Trophoblast cell (in vitro differentiated cells and primary cell): ENCODE results near the gene ADGRB3.
"Not testable (repeated sequence)": the region's sequence is repeated elsewhere in the genome, so short reads cannot be mapped to it uniquely, and the experiment has no call there.

Experiments used
- DNase-seq, 2 donors: peaks; one replicate each; pipeline ENCODE4 v3.0.0-alpha.2; 2016
- H2AFZ ChIP-seq: 2 replicates; pipeline ENCODE4 v1.6.1; 2013; ENCODE audit warnings: low read length, moderate library complexity, mild to moderate bottlenecking; ENCODE audit not compliant: insufficient read depth, poor library complexity
- H2AK5ac ChIP-seq: 2 replicates; pipeline ENCODE4 v1.6.1; 2013; ENCODE audit warnings: mild to moderate bottlenecking, low read length
- H2BK120ac ChIP-seq: 2 replicates; pipeline ENCODE4 v1.6.1; 2013; ENCODE audit warnings: low read length, mild to moderate bottlenecking, moderate library complexity; ENCODE audit not compliant: insufficient read depth, poor library complexity
- H2BK12ac ChIP-seq: 2 replicates; pipeline ENCODE4 v1.6.1; 2013; ENCODE audit warnings: mild to moderate bottlenecking, low read length, moderate library complexity
- H2BK5ac ChIP-seq: 2 replicates; pipeline ENCODE4 v1.6.1; 2013; ENCODE audit warnings: low read length, low read depth, moderate library complexity, mild to moderate bottlenecking; ENCODE audit not compliant: poor library complexity
- H3K14ac ChIP-seq: 2 replicates; pipeline ENCODE4 v1.6.1; 2013; ENCODE audit warnings: mild to moderate bottlenecking, low read length
- H3K18ac ChIP-seq: 2 replicates; pipeline ENCODE4 v1.6.1; 2013; ENCODE audit warnings: mild to moderate bottlenecking, low read length
- H3K23ac ChIP-seq: 2 replicates; pipeline ENCODE4 v1.6.1; 2013; ENCODE audit warnings: low read length
- H3K27ac ChIP-seq: 2 replicates; pipeline ENCODE4 v1.5.1; 2013; ENCODE audit warnings: low read depth, mild to moderate bottlenecking, inconsistent platforms, low read length, moderate library complexity
- H3K27me3 ChIP-seq: 2 replicates; pipeline ENCODE4 v1.6.1; 2013; ENCODE audit warnings: inconsistent platforms, mild to moderate bottlenecking, low read length, moderate library complexity; ENCODE audit not compliant: insufficient read depth
- H3K36me3 ChIP-seq, 2 experiments: 1 replicate in 1 of 2; 2 replicates in 1 of 2; pipeline ENCODE4 v1.6.1; 2013; ENCODE audit warnings: low read length in 2 of 2, mild to moderate bottlenecking in 2 of 2, moderate library complexity in 1 of 2; ENCODE audit not compliant: insufficient read depth in 2 of 2, control insufficient read depth in 1 of 2
- H3K4ac ChIP-seq: 2 replicates; pipeline ENCODE4 v1.6.1; 2013; ENCODE audit warnings: low read depth, mild to moderate bottlenecking, low read length, moderate library complexity
- H3K4me1 ChIP-seq, 2 experiments: 1 replicate in 1 of 2; 2 replicates in 1 of 2; pipeline ENCODE4 v1.6.1; 2013; ENCODE audit warnings: low read length in 2 of 2, mild to moderate bottlenecking in 2 of 2, moderate library complexity in 1 of 2; ENCODE audit not compliant: insufficient read depth in 2 of 2, control insufficient read depth in 1 of 2
- H3K4me2 ChIP-seq: 2 replicates; pipeline ENCODE4 v1.6.1; 2013; ENCODE audit warnings: inconsistent platforms, mild to moderate bottlenecking, low read length, moderate library complexity
- H3K4me3 ChIP-seq: 2 replicates; pipeline ENCODE4 v1.5.1; 2013; ENCODE audit warnings: mild to moderate bottlenecking, low read depth, low read length, inconsistent platforms
- H3K79me1 ChIP-seq: one replicate; pipeline ENCODE4 v1.6.1; 2013; ENCODE audit warnings: low read length
- H3K79me2 ChIP-seq: 2 replicates; pipeline ENCODE4 v1.6.1; 2013; ENCODE audit warnings: low read length, mild to moderate bottlenecking; ENCODE audit not compliant: control insufficient read depth, insufficient read depth, poor library complexity
- H3K9ac ChIP-seq: 2 replicates; pipeline ENCODE4 v1.6.1; 2013; ENCODE audit warnings: mild to moderate bottlenecking, low read length
- H3K9me3 ChIP-seq: 2 replicates; pipeline ENCODE4 v1.6.1; 2013; ENCODE audit warnings: low read depth, mild to moderate bottlenecking, control low read depth, inconsistent platforms, low read length; ENCODE audit not compliant: insufficient read depth
- H4K12ac ChIP-seq: 2 replicates; pipeline ENCODE4 v1.6.1; 2013; ENCODE audit warnings: low read depth, mild to moderate bottlenecking, low read length, moderate library complexity
- H4K8ac ChIP-seq: 2 replicates; pipeline ENCODE4 v1.6.1; 2013; ENCODE audit warnings: low read depth, mild to moderate bottlenecking, low read length, moderate library complexity
- H4K91ac ChIP-seq: one replicate; pipeline ENCODE4 v1.6.1; 2013; ENCODE audit warnings: low read depth, mild to moderate bottlenecking, low read length, moderate library complexity
- WGBS: extraction: QIAGEN DNeasy Blood & Tissue Kit; methylation state at CpG from one replicate; pipeline ENCODE4 v1.1.7; 2013; ENCODE audit warnings: missing lambda C conversion rate; ENCODE audit not compliant: insufficient read length, insufficient coverage; ENCODE audit errors: extremely low coverage; 5-methylcytosine and 5-hydroxymethylcytosine counted together

ADGRB3 gene

GRCh38 chr6:69288198-69288597, 653.1 kb downstream of the ADGRB3 start:
- H2BK120ac ChIP-seq, H3K36me3 ChIP-seq, H2AFZ ChIP-seq, H3K27ac ChIP-seq, H3K9ac ChIP-seq, H3K79me2 ChIP-seq, H3K9me3 ChIP-seq, H3K23ac ChIP-seq, H4K91ac ChIP-seq, H2BK5ac ChIP-seq, H3K79me1 ChIP-seq, H3K4me2 ChIP-seq, H2AK5ac ChIP-seq, H3K4me3 ChIP-seq, H4K12ac ChIP-seq, H3K14ac ChIP-seq, DNase-seq, H2BK12ac ChIP-seq, H3K4ac ChIP-seq, H3K27me3 ChIP-seq, H4K8ac ChIP-seq, H3K4me1 ChIP-seq, H3K18ac ChIP-seq: not testable (repeated sequence)
- no CpG with 5 or more reads among the region's 5 CpGs for WGBS

DNA sequence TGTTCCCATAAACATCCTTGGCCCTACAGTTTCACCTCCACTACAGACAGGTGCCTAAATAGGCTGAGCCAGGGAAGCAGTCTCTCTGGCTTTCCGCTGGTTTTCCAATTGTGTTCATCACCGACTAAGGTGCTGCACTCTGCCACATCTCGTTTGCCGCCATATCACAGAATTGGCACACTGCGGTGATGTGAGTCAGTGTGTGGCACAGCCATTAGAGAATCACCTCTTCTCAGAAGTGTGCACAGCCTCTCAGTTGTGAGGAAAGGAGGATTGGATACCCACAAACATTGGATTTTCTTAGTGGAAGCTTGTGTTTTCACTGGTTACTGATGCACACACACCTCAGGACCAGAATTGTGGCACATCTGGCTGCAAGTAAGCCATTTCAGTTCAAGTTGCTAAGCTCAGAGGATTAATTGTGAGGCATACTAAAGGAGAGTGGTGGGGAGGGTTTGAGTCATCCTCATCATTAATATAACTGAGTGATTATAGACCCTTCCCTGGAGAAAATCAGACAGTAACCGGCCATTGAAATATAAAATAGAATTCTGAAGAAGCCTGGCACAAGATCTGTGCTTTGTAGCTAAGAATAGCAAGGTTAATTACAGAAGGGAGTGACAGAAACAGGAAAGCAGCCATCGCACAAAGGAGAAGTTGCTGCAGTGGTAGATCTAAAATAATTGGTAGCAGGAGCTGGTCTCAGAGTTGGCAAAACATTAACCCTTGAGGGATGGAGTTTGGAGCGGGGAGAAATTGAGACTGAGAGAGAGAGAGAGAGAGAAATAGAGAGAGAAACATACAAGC, 654.8 kb downstream of the ADGRB3 start:
- Histone ChIP-seq H3K79me1 (no peaks in the 10 kb centered on the region), H3K4me3 (no peak overlapping the region), H2BK12ac (no peak overlapping the region), H3K4me1 (no peaks in the 10 kb centered on the region), H4K8ac (no peak overlapping the region), H3K14ac (no peak overlapping the region), H2BK120ac (no peak overlapping the region), H3K27me3 (no peaks in the 10 kb centered on the region), H4K12ac (no peak overlapping the region), H3K4ac (no peak overlapping the region), H2AK5ac (no peak overlapping the region), H2BK5ac (no peak overlapping the region), H3K79me2 (no peaks in the 10 kb centered on the region), H4K91ac (no peak overlapping the region), H3K23ac (no peak overlapping the region), H3K27ac (no peak overlapping the region), H3K18ac (no peak overlapping the region), H3K9me3 (no peaks in the 10 kb centered on the region), H3K4me2 (no peak overlapping the region), H3K9ac (no peak overlapping the region), H2AFZ (no peak overlapping the region), H3K36me3 (no peaks in the 10 kb centered on the region)
- whole genome bisulfite sequencing: no CpG with 5 or more reads among the region's 8 CpGs
- DNase-seq: no peak

DNA sequence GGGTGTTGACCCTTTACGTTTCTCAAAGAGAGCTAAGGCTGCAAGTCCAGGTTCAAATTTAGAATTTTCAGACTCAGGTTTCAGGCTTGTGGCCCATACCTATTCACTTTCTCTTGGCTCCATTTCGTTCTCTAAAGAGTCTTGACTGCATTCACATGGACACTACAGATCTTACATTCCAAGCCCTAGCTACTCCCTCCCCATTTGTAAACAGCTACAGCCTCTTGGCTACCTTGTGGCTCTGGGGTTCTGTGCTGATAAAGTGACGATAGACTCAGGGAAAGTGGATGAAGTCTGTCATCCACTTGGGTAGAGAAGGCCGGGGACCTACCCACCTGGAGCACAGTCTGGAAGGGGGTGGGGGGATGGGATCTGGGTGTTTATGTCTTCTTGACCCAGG, 658.4 kb downstream of the ADGRB3 start:
- Histone ChIP-seq H3K14ac (no peak overlapping the region), H3K4me3 (no peak overlapping the region), H3K36me3 (no peaks in the 10 kb centered on the region), H3K4me2 (no peak overlapping the region), H4K8ac (no peak overlapping the region), H3K4ac (no peak overlapping the region), H2BK5ac (no peak overlapping the region), H3K79me1 (no peaks in the 10 kb centered on the region), H3K9ac (no peak overlapping the region), H3K9me3 (no peaks in the 10 kb centered on the region), H2AK5ac (no peak overlapping the region), H2BK12ac (no peak overlapping the region), H4K91ac (no peak overlapping the region), H3K79me2 (no peaks in the 10 kb centered on the region), H3K4me1 (no peaks in the 10 kb centered on the region), H3K27me3 (no peaks in the 10 kb centered on the region), H4K12ac (no peak overlapping the region), H2BK120ac (no peak overlapping the region), H3K18ac (no peak overlapping the region), H3K23ac (no peak overlapping the region), H2AFZ (no peak overlapping the region), H3K27ac (no peak overlapping the region)
- WGBS: no CpG with 5 or more reads among the region's 4 CpGs
- no peak for DNase-seq

DNA sequence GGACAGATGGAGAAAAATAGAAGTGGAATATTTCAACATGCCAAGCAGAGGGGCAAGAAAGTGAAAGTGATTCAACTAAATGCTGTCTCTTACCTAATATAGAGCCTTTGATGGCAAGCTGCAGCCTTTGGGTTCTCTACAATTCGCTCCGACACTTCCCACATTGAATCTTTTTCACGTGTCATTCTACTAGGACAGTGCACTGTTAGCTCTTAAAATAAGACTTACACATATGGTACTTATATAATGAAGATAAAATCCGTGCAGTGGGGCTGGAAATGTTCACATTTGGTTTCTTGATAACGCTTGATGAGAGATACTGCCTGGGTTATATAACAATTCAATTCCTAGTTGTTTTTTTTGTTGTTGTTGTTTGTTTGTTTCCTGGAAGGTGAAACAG, 659.3 kb downstream of the ADGRB3 start:
- Histone ChIP-seq H3K14ac (no peak overlapping the region), H3K18ac (no peak overlapping the region), H2AK5ac (no peak overlapping the region), H2AFZ (no peak overlapping the region), H3K23ac (no peak overlapping the region), H3K27ac (no peak overlapping the region), H4K91ac (no peak overlapping the region), H3K79me1 (no peaks in the 10 kb centered on the region), H3K27me3 (no peaks in the 10 kb centered on the region), H4K8ac (no peak overlapping the region), H3K4me2 (no peak overlapping the region), H3K36me3 (no peaks in the 10 kb centered on the region), H4K12ac (no peak overlapping the region), H3K4me3 (no peak overlapping the region), H2BK5ac (no peak overlapping the region), H2BK120ac (no peak overlapping the region), H3K9me3 (no peaks in the 10 kb centered on the region), H3K9ac (no peak overlapping the region), H3K79me2 (no peaks in the 10 kb centered on the region), H3K4ac (no peak overlapping the region), H2BK12ac (no peak overlapping the region), H3K4me1 (no peaks in the 10 kb centered on the region)
- WGBS: no CpG with 5 or more reads among the region's 5 CpGs
- DNase-seq: no peak
